Stimulated activated naive B cell treated with anti-CD40 and anti-IgM and Interleukin-4, amounts not matched to agents 10 μg/mL and 1 μg/mL and 100 μg/mL, for 72 hours (primary cell): ENCODE measurements around the gene CLSTN3.

Source experiments
- ATAC-seq, 2 donors: fragments of 150-1000 bp; cut with Tn5 transposase; replicated peaks; 2 replicates each; pipeline ENCODE4 v1.10.0; 2021; ENCODE audit warnings: moderate library complexity in 1 of 2
- DNase-seq: peaks from one replicate; pipeline ENCODE4 v3.0.0; 2021
- H3K27ac Mint-ChIP-seq: one replicate; pipeline ENCODE4 v1.8.0; 2022; ENCODE audit warnings: mild to moderate bottlenecking, mixed read lengths
- H3K27me3 Mint-ChIP-seq, 2 donors: one replicate each; pipeline ENCODE4 v1.8.0; 2022; ENCODE audit warnings: mixed read lengths in 2 of 2
- H3K36me3 Mint-ChIP-seq, 2 donors: one replicate each; pipeline ENCODE4 v1.8.0; 2022; ENCODE audit warnings: mixed read lengths in 2 of 2, mild to moderate bottlenecking in 1 of 2
- H3K4me1 Mint-ChIP-seq, 2 donors: one replicate each; pipeline ENCODE4 v1.8.0; 2022; ENCODE audit warnings: mixed read lengths in 2 of 2, mild to moderate bottlenecking in 1 of 2
- H3K4me3 Mint-ChIP-seq, 2 donors: one replicate each; pipeline ENCODE4 v1.8.0; 2022; ENCODE audit warnings: mild to moderate bottlenecking in 2 of 2, mixed read lengths in 2 of 2, moderate library complexity in 1 of 2
- H3K9me3 Mint-ChIP-seq, 2 donors: one replicate each; pipeline ENCODE4 v1.8.0; 2022; ENCODE audit warnings: mixed read lengths in 2 of 2, mild to moderate bottlenecking in 1 of 2

CLSTN3 gene

DNA sequence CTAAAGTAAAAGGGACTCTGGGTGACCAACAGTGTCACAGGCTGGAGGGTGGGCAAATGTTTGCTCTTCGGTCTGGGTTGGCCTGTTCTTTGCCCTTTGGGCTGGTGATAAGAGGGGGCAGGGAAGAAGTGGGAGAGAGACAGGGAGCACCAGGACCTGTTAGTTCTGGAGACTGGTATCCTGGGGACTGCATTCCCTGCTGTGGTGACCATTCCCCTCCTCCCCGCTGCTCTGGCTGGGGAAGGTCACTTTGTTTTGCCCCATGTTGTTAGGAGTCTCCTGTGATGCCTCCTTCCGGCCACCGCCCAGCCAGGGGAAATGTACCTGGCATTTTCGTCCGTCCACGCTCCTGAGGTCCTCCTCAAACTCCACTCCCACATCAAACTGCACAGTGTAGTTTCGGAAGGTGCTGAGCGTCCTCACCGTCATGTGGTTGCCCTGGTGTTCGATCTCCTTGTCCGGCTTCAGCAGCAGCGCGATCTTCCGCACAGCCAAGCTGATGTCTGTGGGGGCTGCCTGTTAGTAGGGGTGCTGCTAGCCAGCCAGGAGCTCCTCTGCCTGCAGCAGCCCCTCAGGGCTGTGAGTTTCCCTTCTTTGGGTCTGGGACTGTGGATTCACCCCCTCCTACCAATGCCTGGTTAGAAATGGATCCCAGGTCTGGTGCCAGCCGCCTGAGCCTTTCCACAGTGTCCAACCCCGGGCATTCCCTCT lies 2.1 kb upstream of the CLSTN3 start:
- peak overlapping the region; percentile 49 for H3K27ac Mint-ChIP-seq
- H3K4me3 Mint-ChIP-seq, result peak overlapping the region; percentile 51 to 87
- no peak for ATAC-seq
- no peaks in the 10 kb centered on the region for H3K9me3 Mint-ChIP-seq
- H3K27me3 Mint-ChIP-seq, result no peaks in the 10 kb centered on the region
- H3K4me1 Mint-ChIP-seq, result peaks cover 24 to 47% of the 10 kb centered on the region in 2 donors
- no peak for DNase-seq
- peaks cover 0 to 7% of the 10 kb centered on the region in 2 donors for H3K36me3 Mint-ChIP-seq

DNA sequence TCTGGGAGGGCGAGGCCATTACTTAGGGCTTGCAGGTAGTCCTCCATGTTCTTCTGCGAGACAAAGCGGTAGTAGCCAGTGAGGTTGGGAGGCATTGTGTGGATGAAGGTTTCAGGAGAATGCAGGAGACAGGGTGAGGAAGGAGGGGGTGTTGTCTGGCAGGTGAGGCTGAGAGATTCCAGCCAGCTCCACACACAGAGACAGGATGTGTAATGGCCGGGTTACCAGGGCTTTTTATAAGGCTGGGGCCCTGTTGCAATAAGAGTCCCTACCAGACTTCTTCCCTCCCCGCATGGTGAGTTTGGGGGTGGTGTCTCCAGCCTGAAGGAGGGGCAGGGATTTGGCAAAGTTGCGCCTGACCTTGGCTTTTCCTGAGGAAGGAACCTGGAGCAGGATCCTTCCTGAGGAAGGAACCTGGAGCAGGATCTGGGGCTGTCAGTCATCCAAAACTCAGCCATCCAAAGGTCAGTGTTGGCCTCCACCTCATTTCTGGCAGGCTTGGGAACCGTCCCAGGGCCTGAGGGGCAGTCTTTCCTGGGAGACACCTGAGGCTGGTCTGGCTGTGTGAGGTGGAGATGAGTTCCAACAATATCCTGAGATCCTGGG lies 1.4 kb upstream of the CLSTN3 start, which contains the start of gene RBP5:
TSS of gene RBP5 (minus strand) at position 209 of the 606 bp plus-strand sequence. CDS start at position 95, 114 bp downstream.
- Mint-ChIP-seq H3K36me3 (peaks cover under 1 to 8% of the 10 kb centered on the region in 2 donors), H3K27ac (peak within 1 kb of the TSS; percentile 84), H3K4me3 (peak within 1 kb of the TSS; percentile 87 to 93), H3K27me3 (no peaks in the 10 kb centered on the region), H3K4me1 (peaks cover 24 to 47% of the 10 kb centered on the region in 2 donors), H3K9me3 (no peaks in the 10 kb centered on the region)
- DNase-seq, result no peak
- ATAC-seq, result no peak

DNA sequence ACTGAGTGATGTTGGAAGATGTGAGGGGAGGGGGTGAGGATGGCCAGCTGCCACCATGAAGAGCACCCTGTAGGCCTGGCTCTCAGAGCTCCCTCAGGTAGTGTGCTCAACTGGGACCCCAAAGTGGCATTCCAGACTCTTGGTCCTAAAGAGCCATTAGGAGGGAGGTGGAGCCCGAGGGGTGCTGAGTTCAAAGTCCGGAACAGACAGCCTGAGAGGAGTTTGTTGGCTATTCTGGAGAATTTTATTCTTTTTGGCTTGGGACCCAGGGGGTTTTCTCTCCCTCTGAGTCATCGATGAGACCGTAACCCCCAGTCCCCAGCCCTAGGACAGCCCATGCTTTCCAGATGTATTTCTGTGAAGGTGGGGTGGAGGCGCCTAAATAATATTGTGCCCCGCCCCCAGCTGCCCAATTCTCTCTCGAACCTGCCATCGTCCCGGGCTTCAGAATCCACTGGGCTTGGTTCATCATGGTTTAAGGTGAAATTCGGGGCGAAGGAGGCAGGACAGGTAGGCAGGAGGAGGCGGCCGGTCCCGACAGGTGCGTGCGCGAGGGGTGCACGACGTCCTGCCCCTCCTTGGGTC lies 792 bp upstream of the CLSTN3 start:
- no peaks in the 10 kb centered on the region for H3K9me3 Mint-ChIP-seq
- peaks cover 26 to 48% of the 10 kb centered on the region in 2 donors for H3K4me1 Mint-ChIP-seq
- H3K4me3 Mint-ChIP-seq, result peak overlapping the region; percentile 87 to 93

GRCh38 chr12:7130701-7131501 lies 730 bp downstream of the CLSTN3 start:
- Mint-ChIP-seq H3K4me3 (peak overlapping the region; percentile 87 to 93), H3K4me1 (peaks cover 28 to 53% of the 10 kb centered on the region in 2 donors), H3K27ac (peak overlapping the region; percentile 84), H3K36me3 (peaks cover 14 to 17% of the 10 kb centered on the region in 2 donors), H3K27me3 (no peaks in the 10 kb centered on the region), H3K9me3 (no peaks in the 10 kb centered on the region)
- DNase-seq (peak; percentile 36), ATAC-seq (peak; percentile 64 to 66)

More for the DNA sequence above, 792 bp upstream of the CLSTN3 start:
- ATAC-seq (peak in 1 of 2 donors; percentile 2), DNase-seq (no peak)
- H3K27ac Mint-ChIP-seq, result no peak overlapping the region
- peaks cover 4 to 9% of the 10 kb centered on the region in 2 donors for H3K36me3 Mint-ChIP-seq
- H3K27me3 Mint-ChIP-seq, result no peaks in the 10 kb centered on the region

- peaks cover 19 to 20% of the 10 kb centered on the region in 2 donors for H3K36me3 Mint-ChIP-seq
- peak; percentile 35 to 38 for ATAC-seq
- no peaks in the 10 kb centered on the region for H3K9me3 Mint-ChIP-seq
- H3K4me1 Mint-ChIP-seq, result peaks cover 28 to 53% of the 10 kb centered on the region in 2 donors
- peak overlapping the region; percentile 87 to 93 for H3K4me3 Mint-ChIP-seq
- H3K27me3 Mint-ChIP-seq, result no peaks in the 10 kb centered on the region
- DNase-seq, result no peak
- peak overlapping the region; percentile 84 for H3K27ac Mint-ChIP-seq
Measured at GRCh38 chr12:7131502-7131866, 1.3 kb downstream of the CLSTN3 start.

DNA sequence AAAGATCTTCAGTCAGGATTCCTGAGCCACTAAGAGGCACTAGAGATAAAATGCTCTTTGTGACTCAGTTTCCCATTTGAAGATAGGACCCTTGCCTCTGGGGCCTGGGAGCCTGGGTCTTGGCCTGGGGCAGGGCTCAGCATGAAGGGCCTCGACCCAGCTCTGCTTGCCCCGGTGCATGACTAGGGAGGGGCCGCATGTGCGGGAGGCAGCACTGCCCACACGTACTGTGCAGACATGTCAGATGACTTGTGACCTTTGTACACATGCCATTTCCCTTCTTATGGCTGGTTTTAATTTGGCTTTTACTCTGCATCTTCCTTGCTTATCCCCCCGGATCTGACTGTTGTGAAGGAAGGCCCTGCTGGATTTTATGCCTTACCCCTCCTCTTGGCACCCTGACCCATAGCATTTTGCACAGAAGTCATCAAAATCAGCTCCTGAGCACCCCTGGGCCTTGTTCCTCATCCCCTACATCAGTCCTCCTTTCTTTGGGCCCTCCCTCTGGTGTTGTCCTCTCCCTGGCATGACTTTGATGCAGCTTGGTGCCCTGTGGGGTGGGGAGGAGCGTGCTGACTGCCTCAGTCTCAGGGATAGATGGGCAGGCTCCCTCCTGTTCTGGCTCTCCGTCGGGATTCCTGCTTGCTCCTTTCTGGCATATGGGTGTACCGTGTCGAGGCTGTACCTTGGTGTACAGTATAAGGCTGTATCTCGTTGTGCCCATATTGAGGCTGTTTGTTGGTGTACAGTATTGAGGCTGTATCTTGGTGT lies 4.4 kb downstream of the CLSTN3 start:
- no peak overlapping the region for H3K4me3 Mint-ChIP-seq
- no peak overlapping the region for H3K27ac Mint-ChIP-seq
- no peak for DNase-seq
- H3K27me3 Mint-ChIP-seq, result no peaks in the 10 kb centered on the region
- H3K4me1 Mint-ChIP-seq, result peaks cover 21 to 40% of the 10 kb centered on the region in 2 donors
- peaks cover 32 to 39% of the 10 kb centered on the region in 2 donors for H3K36me3 Mint-ChIP-seq
- no peak for ATAC-seq
- H3K9me3 Mint-ChIP-seq, result no peaks in the 10 kb centered on the region

DNA sequence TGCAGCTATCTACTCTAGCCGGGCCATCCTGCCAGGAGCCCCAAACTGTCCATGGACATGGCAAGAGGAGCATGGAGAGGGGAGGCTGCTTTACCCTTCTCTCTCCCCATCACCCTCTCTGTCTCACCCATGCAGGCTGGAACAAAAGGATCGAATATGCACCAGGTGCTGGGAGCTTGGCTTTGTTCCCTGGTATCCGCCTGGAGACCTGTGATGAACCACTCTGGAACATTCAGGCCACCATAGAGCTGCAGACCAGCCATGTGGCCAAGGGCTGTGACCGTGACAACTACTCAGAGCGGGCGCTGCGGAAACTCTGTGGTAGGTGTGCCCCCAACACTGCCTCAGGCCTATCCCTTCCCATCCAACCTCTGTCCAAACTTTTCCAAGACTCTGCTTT lies 5.9 kb downstream of the CLSTN3 start:
- no peak for ATAC-seq
- H3K4me3 Mint-ChIP-seq, result no peak overlapping the region
- no peak overlapping the region for H3K27ac Mint-ChIP-seq
- peaks cover 14 to 25% of the 10 kb centered on the region in 2 donors for H3K4me1 Mint-ChIP-seq
- no peaks in the 10 kb centered on the region for H3K9me3 Mint-ChIP-seq
- no peak for DNase-seq
- peaks cover 36 to 43% of the 10 kb centered on the region in 2 donors for H3K36me3 Mint-ChIP-seq
- no peaks in the 10 kb centered on the region for H3K27me3 Mint-ChIP-seq

DNA sequence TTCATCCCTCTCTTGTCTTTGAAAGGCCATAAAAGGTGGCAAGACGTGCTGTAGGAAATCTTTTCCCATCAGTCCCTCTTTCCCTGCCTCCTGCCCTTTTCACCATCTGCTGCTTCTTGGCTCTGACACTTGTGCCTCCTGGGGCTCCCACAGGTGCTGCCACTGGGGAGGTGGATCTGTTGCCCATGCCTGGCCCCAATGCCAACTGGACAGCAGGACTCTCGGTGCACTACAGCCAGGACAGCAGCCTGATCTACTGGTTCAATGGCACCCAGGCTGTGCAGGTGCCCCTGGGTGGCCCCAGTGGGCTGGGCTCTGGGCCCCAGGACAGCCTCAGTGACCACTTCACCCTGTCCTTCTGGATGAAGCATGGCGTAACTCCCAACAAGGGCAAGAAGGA lies 6.5 kb downstream of the CLSTN3 start:
- H3K27ac Mint-ChIP-seq, result no peak overlapping the region

GRCh38 chr12:7137908-7138307 lies 7.7 kb downstream of the CLSTN3 start:
- ATAC-seq, result no peak
- Mint-ChIP-seq H3K36me3 (peaks cover 47 to 59% of the 10 kb centered on the region in 2 donors), H3K27me3 (no peaks in the 10 kb centered on the region), H3K9me3 (no peaks in the 10 kb centered on the region), H3K4me3 (no peak overlapping the region), H3K4me1 (peaks cover 7 to 9% of the 10 kb centered on the region in 2 donors), H3K27ac (no peak overlapping the region)
- DNase-seq, result no peak

More for the DNA sequence above, 6.5 kb downstream of the CLSTN3 start:
- Mint-ChIP-seq H3K27me3 (no peaks in the 10 kb centered on the region), H3K4me1 (peaks cover 9 to 19% of the 10 kb centered on the region in 2 donors), H3K4me3 (no peak overlapping the region), H3K36me3 (peaks cover 38 to 47% of the 10 kb centered on the region in 2 donors), H3K9me3 (no peaks in the 10 kb centered on the region)
- no peak for ATAC-seq
- no peak for DNase-seq

- H3K27ac Mint-ChIP-seq, result no peak overlapping the region
- ATAC-seq (no peak), DNase-seq (no peak)
- H3K9me3 Mint-ChIP-seq, result no peaks in the 10 kb centered on the region
- H3K27me3 Mint-ChIP-seq, result no peaks in the 10 kb centered on the region
- peaks cover 6 to 7% of the 10 kb centered on the region in 2 donors for H3K4me1 Mint-ChIP-seq
- H3K4me3 Mint-ChIP-seq, result no peak overlapping the region
- peaks cover 46 to 59% of the 10 kb centered on the region in 2 donors for H3K36me3 Mint-ChIP-seq
Measured at GRCh38 chr12:7139200-7139599, 9.0 kb downstream of the CLSTN3 start.

GRCh38 chr12:7141351-7142005 lies 11.3 kb downstream of the CLSTN3 start:
- H3K27me3 Mint-ChIP-seq, result no peaks in the 10 kb centered on the region
- no peak overlapping the region for H3K27ac Mint-ChIP-seq

DNA sequence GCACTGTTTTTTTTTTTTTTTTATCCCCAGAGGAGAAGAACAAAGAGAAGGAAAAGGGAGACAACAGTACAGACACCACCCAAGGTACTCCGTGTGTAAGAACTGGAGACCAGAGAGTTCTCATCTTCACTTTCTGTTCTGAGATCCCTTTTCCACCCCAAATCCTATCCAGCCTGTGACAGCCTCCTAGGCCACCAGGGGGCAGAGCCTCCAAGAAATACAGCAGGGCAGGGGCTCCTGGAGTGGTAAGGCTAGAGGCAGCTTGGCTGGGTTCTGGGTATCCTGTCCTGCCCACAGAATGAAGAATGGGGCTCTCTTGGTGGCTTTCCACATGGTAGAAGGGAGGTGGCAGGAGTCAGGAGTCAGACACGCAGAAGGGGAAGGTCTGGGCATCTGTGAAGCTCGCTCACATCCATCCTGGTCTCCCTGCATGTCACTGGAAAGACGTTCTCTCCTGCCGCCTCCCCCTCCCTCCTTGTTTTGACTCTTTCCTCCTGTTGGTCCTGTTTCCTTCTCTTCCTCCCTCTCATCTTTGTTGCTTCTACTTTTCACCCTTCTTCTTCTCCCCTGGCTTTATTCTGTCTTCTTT lies 12.0 kb downstream of the CLSTN3 start:
- Mint-ChIP-seq H3K27me3 (no peaks in the 10 kb centered on the region), H3K36me3 (peaks cover 36 to 51% of the 10 kb centered on the region in 2 donors), H3K4me3 (no peak overlapping the region), H3K27ac (no peak overlapping the region), H3K4me1 (peaks cover 0 to 4% of the 10 kb centered on the region in 2 donors), H3K9me3 (no peaks in the 10 kb centered on the region)
- peak; percentile 25 for DNase-seq
- ATAC-seq, result peak; percentile 74 to 88

More at GRCh38 chr12:7141351-7142005, 11.3 kb downstream of the CLSTN3 start:
- H3K4me3 Mint-ChIP-seq, result no peak overlapping the region
- peaks cover 0 to 4% of the 10 kb centered on the region in 2 donors for H3K4me1 Mint-ChIP-seq
- ATAC-seq (no peak), DNase-seq (no peak)
- H3K9me3 Mint-ChIP-seq, result no peaks in the 10 kb centered on the region
- H3K36me3 Mint-ChIP-seq, result peaks cover 36 to 52% of the 10 kb centered on the region in 2 donors
